Erythroblast (primary cell): Measurements from ENCODE around the gene PITX2.

Source experiments
- GATA1 ChIP-seq: IDR thresholded peaks from 2 replicates; pipeline ENCODE4 v1.6.1; 2011; ENCODE audit warnings: low read depth, mild to moderate bottlenecking, control low read depth, low read length, moderate library complexity
- POLR2A ChIP-seq: IDR thresholded peaks from 2 replicates; pipeline ENCODE4 v1.6.1; 2011; ENCODE audit warnings: mild to moderate bottlenecking, low read length

DNA sequence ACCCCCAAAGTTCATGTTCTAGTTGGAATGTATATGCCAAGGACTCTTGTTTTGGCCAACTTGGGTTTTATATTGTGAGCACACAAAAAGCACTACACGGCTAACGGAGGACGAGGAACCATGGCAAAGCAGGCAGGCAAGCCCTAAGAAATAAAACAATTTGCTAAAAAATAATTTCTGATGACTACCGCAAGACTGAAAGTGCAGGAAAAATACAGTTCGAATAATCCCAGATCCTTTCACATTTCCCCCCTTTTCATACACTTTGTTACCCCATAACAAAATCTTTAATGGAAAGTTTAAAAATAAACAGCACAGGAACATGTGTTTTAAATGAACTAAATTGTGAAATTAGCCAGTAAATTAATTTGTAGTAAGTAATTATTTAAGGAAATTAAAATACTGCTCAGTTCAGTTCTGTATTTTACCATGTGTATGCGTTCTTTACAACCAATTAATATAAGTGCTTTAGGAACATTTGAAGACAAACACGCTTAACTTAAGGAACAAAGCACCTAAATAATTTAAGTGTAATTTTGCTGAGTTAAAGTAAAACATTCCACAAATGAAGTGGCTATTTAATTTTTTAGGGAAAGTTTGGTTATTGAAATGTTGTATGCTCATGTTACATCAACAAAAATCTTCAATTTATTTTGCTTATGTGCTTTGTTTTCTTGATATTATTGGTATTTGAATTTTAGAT, 12.4 kb upstream of the PITX2 start:
- TF ChIP-seq POLR2A = no peak
- no peak for TF ChIP-seq GATA1
